DND-41 (cell line): ENCODE measurements around the gene ATP6AP1.

ENCODE experiments used
- ATAC-seq: fragments of 200-7000 bp; cut with Tn5 transposase; 3 replicates; pipeline ENCODE4 v1.9.1; 2021; ENCODE audit warnings: low read depth; ENCODE audit not compliant: insufficient read depth
- DNase-seq: peaks from one replicate; pipeline ENCODE4 v3.0.0-alpha.2; 2020
- H2AFZ ChIP-seq: 2 replicates; pipeline ENCODE4 v1.6.0; 2012; ENCODE audit warnings: low read depth, low read length
- H3K27ac ChIP-seq: 2 replicates; pipeline ENCODE4 v1.5.1; 2012; ENCODE audit warnings: low read length, inconsistent platforms
- H3K27me3 ChIP-seq: fragments of 200-600 bp; sonication (generic); 2 replicates; pipeline ENCODE4 v1.6.0; 2012; ENCODE audit warnings: low read length, mild to moderate bottlenecking, inconsistent platforms; ENCODE audit not compliant: insufficient read depth, poor library complexity
- H3K36me3 ChIP-seq: 2 replicates; pipeline ENCODE4 v1.5.1; 2012; ENCODE audit warnings: low read length, inconsistent platforms; ENCODE audit not compliant: insufficient read depth
- H3K4me1 ChIP-seq: 2 replicates; pipeline ENCODE4 v1.5.1; 2012; ENCODE audit warnings: mild to moderate bottlenecking, low read length; ENCODE audit not compliant: insufficient read depth
- H3K4me2 ChIP-seq: 2 replicates; pipeline ENCODE4 v1.6.0; 2012; ENCODE audit warnings: mild to moderate bottlenecking, moderate library complexity, low read length, inconsistent platforms; ENCODE audit not compliant: insufficient read depth
- H3K4me3 ChIP-seq, 2 experiments: fragments of 200-600 bp in 1 of 2; shearing (Covaris generic) in 1 of 2; 2 replicates each; pipeline ENCODE4 v1.5.1; 2012 to 2016; ENCODE audit warnings: inconsistent platforms in 2 of 2, low read length in 2 of 2, mild to moderate bottlenecking in 2 of 2, low read depth in 1 of 2, moderate library complexity in 1 of 2
- H3K79me2 ChIP-seq: 2 replicates; pipeline ENCODE4 v1.6.0; 2012; ENCODE audit warnings: low read length, inconsistent platforms; ENCODE audit not compliant: insufficient read depth
- H3K9ac ChIP-seq: 2 replicates; pipeline ENCODE4 v1.6.0; 2012; ENCODE audit warnings: low read depth, mild to moderate bottlenecking, inconsistent platforms, low read length, moderate library complexity
- H3K9me3 ChIP-seq: 2 replicates; pipeline ENCODE4 v1.5.1; 2012; ENCODE audit warnings: low read length, moderate library complexity, mild to moderate bottlenecking, inconsistent platforms; ENCODE audit not compliant: insufficient read depth, severe bottlenecking
- H4K20me1 ChIP-seq: 2 replicates; pipeline ENCODE4 v1.6.0; 2012; ENCODE audit warnings: low read length; ENCODE audit not compliant: insufficient read depth
- EZH2 ChIP-seq: IDR thresholded peaks from 3 replicates; pipeline ENCODE4 v1.6.1; 2012; ENCODE audit warnings: borderline replicate concordance, low read depth, mild to moderate bottlenecking, moderate library complexity, low read length, inconsistent platforms; ENCODE audit not compliant: severe bottlenecking
- TF ChIP-seq, protein P1 (sequence below): IDR thresholded peaks from 2 replicates; pipeline ENCODE4 v1.5.1; 2012; ENCODE audit warnings: borderline replicate concordance, low read length, moderate library complexity, mild to moderate bottlenecking; ENCODE audit not compliant: poor library complexity, severe bottlenecking; ENCODE audit errors: extremely low read depth

The ATP6AP1 gene

GRCh38 chrX:154432210-154432609 lies 3.7 kb downstream of the ATP6AP1 start:
- Histone ChIP-seq H3K36me3 (peaks cover 45% of the 10 kb centered on the region), H3K4me1 (peaks cover 38% of the 10 kb centered on the region), H3K9ac (no peak overlapping the region), H3K79me2 (peaks cover 30% of the 10 kb centered on the region), H3K9me3 (no peaks in the 10 kb centered on the region), H2AFZ (no peak overlapping the region), H3K27ac (no peak overlapping the region), H3K4me3 (no peak overlapping the region), H3K27me3 (no peaks in the 10 kb centered on the region), H3K4me2 (no peak overlapping the region), H4K20me1 (no peaks in the 10 kb centered on the region)
- ATAC-seq (no peak), DNase-seq (no peak)
- TF ChIP-seq, protein P1, sequence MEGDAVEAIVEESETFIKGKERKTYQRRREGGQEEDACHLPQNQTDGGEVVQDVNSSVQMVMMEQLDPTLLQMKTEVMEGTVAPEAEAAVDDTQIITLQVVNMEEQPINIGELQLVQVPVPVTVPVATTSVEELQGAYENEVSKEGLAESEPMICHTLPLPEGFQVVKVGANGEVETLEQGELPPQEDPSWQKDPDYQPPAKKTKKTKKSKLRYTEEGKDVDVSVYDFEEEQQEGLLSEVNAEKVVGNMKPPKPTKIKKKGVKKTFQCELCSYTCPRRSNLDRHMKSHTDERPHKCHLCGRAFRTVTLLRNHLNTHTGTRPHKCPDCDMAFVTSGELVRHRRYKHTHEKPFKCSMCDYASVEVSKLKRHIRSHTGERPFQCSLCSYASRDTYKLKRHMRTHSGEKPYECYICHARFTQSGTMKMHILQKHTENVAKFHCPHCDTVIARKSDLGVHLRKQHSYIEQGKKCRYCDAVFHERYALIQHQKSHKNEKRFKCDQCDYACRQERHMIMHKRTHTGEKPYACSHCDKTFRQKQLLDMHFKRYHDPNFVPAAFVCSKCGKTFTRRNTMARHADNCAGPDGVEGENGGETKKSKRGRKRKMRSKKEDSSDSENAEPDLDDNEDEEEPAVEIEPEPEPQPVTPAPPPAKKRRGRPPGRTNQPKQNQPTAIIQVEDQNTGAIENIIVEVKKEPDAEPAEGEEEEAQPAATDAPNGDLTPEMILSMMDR, result no peak
- TF ChIP-seq EZH2, result no peak

DNA sequence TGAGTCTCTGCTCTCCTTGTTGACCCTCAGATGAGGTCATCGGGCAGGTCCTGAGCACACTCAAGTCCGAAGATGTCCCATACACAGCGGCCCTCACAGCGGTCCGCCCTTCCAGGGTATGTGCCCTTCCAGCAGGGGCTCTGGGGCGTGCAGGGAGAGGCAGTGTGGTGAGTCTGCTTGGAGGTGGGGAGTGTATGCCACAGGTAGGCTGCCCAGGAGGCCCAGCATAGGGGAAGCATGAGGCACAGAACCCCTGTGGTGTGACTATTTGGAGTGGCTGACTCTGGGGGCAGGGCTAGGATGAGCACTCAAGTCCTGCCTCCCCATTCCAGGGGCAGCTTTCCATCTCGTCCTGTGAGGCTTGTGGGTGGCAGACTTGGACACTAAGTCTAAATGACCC lies 5.1 kb downstream of the ATP6AP1 start:
- Histone ChIP-seq H3K4me3 (no peak overlapping the region), H3K36me3 (peaks cover 51% of the 10 kb centered on the region), H3K4me2 (no peak overlapping the region), H4K20me1 (peaks cover 11% of the 10 kb centered on the region), H3K4me1 (peaks cover 41% of the 10 kb centered on the region), H3K27ac (no peak overlapping the region), H3K9me3 (no peaks in the 10 kb centered on the region), H3K27me3 (no peaks in the 10 kb centered on the region), H3K79me2 (peaks cover 35% of the 10 kb centered on the region), H2AFZ (no peak overlapping the region), H3K9ac (no peak overlapping the region)
- no peak for DNase-seq
- TF ChIP-seq EZH2, result no peak
- TF ChIP-seq, protein P1, result no peak
- ATAC-seq, result no peak

DNA sequence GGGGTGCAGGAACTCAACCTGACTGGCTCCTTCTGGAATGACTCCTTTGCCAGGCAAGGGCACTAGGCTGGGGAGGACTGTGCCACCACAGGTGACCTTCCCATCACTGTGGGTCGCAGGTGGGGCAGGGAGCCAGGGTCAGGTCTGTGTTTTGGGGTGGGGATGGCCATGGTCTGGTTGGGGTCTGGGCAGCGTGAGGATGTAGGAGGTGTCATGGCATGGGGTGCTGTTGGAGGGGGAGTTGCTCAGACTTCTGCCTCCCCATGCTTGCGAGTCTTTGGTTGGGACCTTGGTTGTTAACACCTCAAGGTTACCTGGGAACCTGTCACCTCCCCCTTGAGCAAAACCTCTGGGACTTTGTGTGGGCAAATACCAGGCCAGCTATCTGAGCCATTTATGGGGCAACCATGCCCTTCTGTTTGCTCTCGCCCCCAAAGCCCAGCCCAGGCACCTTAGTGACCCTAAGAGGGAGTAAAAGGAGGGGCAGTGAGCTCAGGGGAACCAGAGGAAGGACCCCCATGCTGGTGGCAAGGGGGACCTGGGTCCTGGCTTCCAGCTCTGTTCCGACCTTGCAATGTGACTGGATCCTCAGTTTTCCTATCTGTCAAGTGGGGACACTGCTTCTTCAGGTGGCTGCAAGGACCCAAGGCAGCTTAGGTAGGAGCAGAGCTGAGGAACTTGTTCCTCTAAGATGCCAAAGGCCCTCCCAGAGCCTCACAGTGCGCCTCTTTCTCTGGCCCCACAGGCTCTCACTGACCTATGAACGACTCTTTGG lies 6.1 kb downstream of the ATP6AP1 start:
- H3K27ac ChIP-seq, result no peak overlapping the region
- peaks cover 59% of the 10 kb centered on the region for H3K36me3 ChIP-seq
- peaks cover 32% of the 10 kb centered on the region for H3K79me2 ChIP-seq
- ATAC-seq (no peak), DNase-seq (no peak)
- no peaks in the 10 kb centered on the region for H3K9me3 ChIP-seq
- peaks cover 41% of the 10 kb centered on the region for H3K4me1 ChIP-seq
- TF ChIP-seq EZH2, result no peak
- TF ChIP-seq, protein P1, result no peak
- no peak overlapping the region for H2AFZ ChIP-seq
- H3K4me3 ChIP-seq, result no peak overlapping the region
- H3K9ac ChIP-seq, result no peak overlapping the region
- H3K27me3 ChIP-seq, result no peaks in the 10 kb centered on the region
- peaks cover 18% of the 10 kb centered on the region for H4K20me1 ChIP-seq
- no peak overlapping the region for H3K4me2 ChIP-seq
